ENCODE results near the gene C1orf210. TPM values are rescaled to one million over a fixed set of nuclear protein-coding genes. Genes with fewer than 3 reads are reported as not detected.

C1orf210 gene
- total RNA-seq, 2 experiments from 2014 or later, result not detected

DNA sequence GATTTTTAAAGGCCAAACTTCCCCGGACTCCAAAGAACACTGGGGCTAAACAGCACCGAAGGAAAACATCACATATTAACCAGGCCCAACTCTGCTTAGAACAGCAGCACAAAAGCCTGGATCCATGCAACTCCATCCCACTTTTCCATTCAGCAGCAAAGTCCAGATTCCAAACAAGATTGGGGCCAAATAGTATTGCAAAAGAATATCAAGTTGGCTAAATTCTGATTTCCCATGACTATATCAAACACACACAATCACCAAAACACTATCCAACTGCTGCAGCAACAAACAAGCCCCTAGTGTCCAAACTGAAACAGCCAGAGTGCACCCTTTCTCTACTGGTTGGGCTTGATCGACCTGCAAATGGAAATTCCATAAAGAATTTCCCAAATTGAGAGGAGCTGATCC, 35.0 kb downstream of the C1orf210 start:
- Mint-ChIP-seq H3K36me3 (ENCODE audit: low read depth) (no peaks in the 10 kb centered on the region), H3K4me3 (no peak overlapping the region), H3K27me3 (peaks cover 6% of the 10 kb centered on the region), H3K4me1 (ENCODE audit: low read depth) (no peaks in the 10 kb centered on the region), H3K27ac (no peak overlapping the region), H3K9me3 (no peaks in the 10 kb centered on the region)
- ChIA-PET POLR2A (no interaction called here), CTCF (no interaction called here)
- intact Hi-C loops (cut with micrococcal nuclease), result no loop called here
- DNase-seq (no peak), ATAC-seq (no peak)
- no peak for TF ChIP-seq CTCF (IDR thresholded peaks at IDR 0.05)

DNA sequence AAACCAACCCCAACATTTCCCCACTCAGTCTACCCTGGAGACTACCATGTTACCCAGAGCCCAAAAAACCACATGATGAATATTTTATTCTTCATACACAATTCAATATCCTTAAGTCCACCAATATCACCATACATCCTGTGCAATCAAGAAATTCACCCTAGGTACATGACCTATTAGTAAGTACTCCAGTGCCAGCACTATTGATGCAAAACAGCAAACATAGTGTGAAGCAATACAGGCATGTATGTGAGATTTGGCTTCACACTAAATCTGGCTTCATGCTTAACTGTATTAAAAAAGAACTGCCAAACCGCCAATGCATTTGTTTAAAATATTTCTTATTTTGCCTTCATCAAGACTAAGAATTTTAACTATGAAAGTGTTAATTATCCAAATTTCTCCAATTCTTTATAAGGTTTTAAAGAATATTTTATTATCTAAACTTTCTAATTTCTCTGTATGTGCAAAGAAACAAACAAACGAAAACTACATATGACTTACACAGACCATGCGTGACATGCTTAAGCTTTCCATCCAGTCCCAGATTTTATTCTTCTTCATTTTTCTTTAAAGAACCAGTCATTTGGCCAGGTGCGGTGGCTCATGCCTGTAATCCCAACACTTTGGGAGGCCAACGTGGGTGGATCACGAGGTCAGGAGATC, 38.0 kb downstream of the C1orf210 start:
- CTCF ChIA-PET, result no interaction called here
- DNase-seq, result no peak
- Mint-ChIP-seq H3K27ac (no peak overlapping the region), H3K9me3 (no peaks in the 10 kb centered on the region), H3K4me3 (no peak overlapping the region), H3K27me3 (peaks cover 2% of the 10 kb centered on the region), H3K36me3 (ENCODE audit: low read depth) (no peaks in the 10 kb centered on the region), H3K4me1 (ENCODE audit: low read depth) (no peaks in the 10 kb centered on the region)
- intact Hi-C loops (cut with micrococcal nuclease), result no loop called here
- POLR2A ChIA-PET, result interaction anchor here (0.8 kb wide), 1 partner anchor 168 kb away, joined by 4 read pairs; no protein-coding TSS in a partner anchor
- TF ChIP-seq CTCF (IDR thresholded peaks at IDR 0.05), result no peak
- ATAC-seq, result no peak

DNA sequence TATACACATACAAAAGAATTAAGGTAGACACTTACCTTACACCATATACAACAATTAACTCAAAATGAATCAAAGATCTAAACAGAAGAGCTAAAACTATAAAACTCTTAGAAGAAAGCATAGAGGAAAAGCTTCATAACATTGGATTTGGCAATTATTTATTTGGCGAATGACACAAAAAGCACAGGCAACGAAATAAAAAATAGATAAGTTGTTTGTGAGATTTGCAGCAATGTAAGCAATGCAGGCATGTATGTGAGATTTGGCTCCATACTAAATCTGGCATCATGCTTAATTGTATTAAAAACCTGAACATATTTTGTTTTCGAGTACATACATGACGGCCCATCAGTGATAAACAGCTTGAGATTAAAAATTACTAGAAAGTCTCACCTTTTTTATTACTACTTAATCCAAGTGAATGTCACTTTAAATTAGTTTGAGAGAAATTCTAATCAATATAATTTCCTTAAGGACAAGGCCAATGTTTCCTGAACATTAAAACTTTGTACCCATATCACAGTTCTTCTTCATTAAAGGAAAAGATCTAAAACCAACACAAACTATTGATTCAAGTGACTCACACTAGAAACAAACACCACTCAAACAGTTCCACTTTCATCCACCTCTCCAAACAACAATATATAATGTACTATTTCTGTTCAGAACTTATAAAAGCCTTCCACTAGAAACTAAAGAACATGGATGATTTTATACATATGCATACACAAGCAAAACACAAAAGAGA, 38.7 kb downstream of the C1orf210 start:
- CTCF ChIA-PET, result interaction anchor here (1.0 kb wide), 1 partner anchor 168 kb away, joined by 3 read pairs; no protein-coding TSS in a partner anchor
- intact Hi-C loops (cut with micrococcal nuclease), result no loop called here
- H3K36me3 Mint-ChIP-seq (ENCODE audit: low read depth), result no peaks in the 10 kb centered on the region

GRCh38 chr1:43243299-43243698, 42.1 kb downstream of the C1orf210 start:
- no peak overlapping the region for H3K27ac Mint-ChIP-seq
- H3K36me3 Mint-ChIP-seq (ENCODE audit: low read depth), result no peaks in the 10 kb centered on the region
- no peaks in the 10 kb centered on the region for H3K27me3 Mint-ChIP-seq
- ATAC-seq, result no peak
- ChIA-PET CTCF (interaction anchor here (0.6 to 2.0 kb wide), 5 partner anchors 9 to 171 kb away, joined by 3 to 7 read pairs (median 4); partner anchors contain the start of gene CDC20), POLR2A (no interaction called here)
- intact Hi-C loops (cut with micrococcal nuclease), result no loop called here
- TF ChIP-seq CTCF (IDR thresholded peaks at IDR 0.05), result no peak
- H3K4me1 Mint-ChIP-seq (ENCODE audit: low read depth), result no peaks in the 10 kb centered on the region
- no peak overlapping the region for H3K4me3 Mint-ChIP-seq
- no peaks in the 10 kb centered on the region for H3K9me3 Mint-ChIP-seq
- no peak for DNase-seq

More for the DNA sequence above, 38.7 kb downstream of the C1orf210 start:
- no peak overlapping the region for H3K4me3 Mint-ChIP-seq
- no peak overlapping the region for H3K27ac Mint-ChIP-seq
- H3K27me3 Mint-ChIP-seq, result peaks cover under 1% of the 10 kb centered on the region
- H3K9me3 Mint-ChIP-seq, result no peaks in the 10 kb centered on the region
- no peaks in the 10 kb centered on the region for H3K4me1 Mint-ChIP-seq (ENCODE audit: low read depth)
- no peak for ATAC-seq
- no peak for TF ChIP-seq CTCF (IDR thresholded peaks at IDR 0.05)
- POLR2A ChIA-PET, result interaction anchor here (0.8 kb wide), 1 partner anchor 169 kb away, joined by 4 read pairs; no protein-coding TSS in a partner anchor
- DNase-seq, result no peak

GRCh38 chr1:43241413-43241836, 44.0 kb downstream of the C1orf210 start:
- DNase-seq (no peak), ATAC-seq (no peak)
- H3K27ac Mint-ChIP-seq, result no peak overlapping the region
- ChIA-PET POLR2A (no interaction called here), CTCF (interaction anchor here (1.3 kb wide), 1 partner anchor 173 kb away, joined by 3 read pairs; no protein-coding TSS in a partner anchor)
- no peak for TF ChIP-seq CTCF (IDR thresholded peaks at IDR 0.05)
- H3K27me3 Mint-ChIP-seq, result no peaks in the 10 kb centered on the region
- intact Hi-C loops (cut with micrococcal nuclease), result no loop called here
- no peaks in the 10 kb centered on the region for H3K36me3 Mint-ChIP-seq (ENCODE audit: low read depth)
- H3K9me3 Mint-ChIP-seq, result no peaks in the 10 kb centered on the region
- no peaks in the 10 kb centered on the region for H3K4me1 Mint-ChIP-seq (ENCODE audit: low read depth)
- H3K4me3 Mint-ChIP-seq, result no peak overlapping the region
